Endothelial cell of umbilical vein (primary cell): ENCODE data around the gene FAM20A. TPM values are rescaled to one million over a fixed set of nuclear protein-coding genes. Genes with fewer than 3 reads are reported as not detected.

ENCODE experiments used
- BruUV-seq: library from RNA; stranded (reverse); fragments of 400-500 nt; replicated peaks from 2 replicates; lab custom pipeline; 2021; lab: Mats Ljungman, UMichigan
- CTCF ChIA-PET: fragments of 300-600, 350-600 bp; sonication (Branson Sonifier 250); formaldehyde crosslinking; loops from one replicate; lab custom pipeline; 2021; ENCODE audit warnings: antibody characterized with exemption, inconsistent platforms; lab: Charles Lee
- POLR2A ChIA-PET: fragments of 300-600, 350-600 bp; sonication (Branson Sonifier 250); formaldehyde crosslinking; loops from one replicate; lab custom pipeline; 2021; ENCODE audit warnings: antibody characterized with exemption, inconsistent platforms; lab: Charles Lee
- DNase-seq: peaks from one replicate; pipeline ENCODE4 v3.0.0-alpha.2; 2011; ENCODE audit warnings: low read depth, low spot score
- FAIRE-seq: peaks from 2 replicates; lab custom pipeline; 2011; peaks lifted over from hg19 to GRCh38; lab: Jason Lieb, UNC
- H2AFZ ChIP-seq: 2 replicates; pipeline ENCODE4 v1.6.0; 2012; ENCODE audit warnings: low read depth, low read length, control low read depth, inconsistent platforms
- H3K27ac ChIP-seq: 2 replicates; pipeline ENCODE4 v1.5.1; 2011; ENCODE audit warnings: low read depth, mild to moderate bottlenecking, control low read depth, low read length, moderate library complexity; ENCODE audit not compliant: insufficient read depth
- H3K27me3 ChIP-seq, 2 experiments: 2 replicates each; pipeline versions ENCODE4 v1.6.0 to v1.6.1; 2011; ENCODE audit warnings: low read length in 2 of 2, mixed read lengths in 1 of 2; ENCODE audit not compliant: control insufficient read depth in 2 of 2, insufficient read depth in 2 of 2
- H3K36me3 ChIP-seq, 2 experiments: 2 replicates in 1 of 2; 3 replicates in 1 of 2; pipeline ENCODE4 v1.5.1; 2011; ENCODE audit warnings: low read length in 2 of 2, mild to moderate bottlenecking in 1 of 2, moderate library complexity in 1 of 2; ENCODE audit not compliant: control insufficient read depth in 2 of 2, insufficient read depth in 2 of 2; ENCODE audit errors: extremely low read depth in 1 of 2
- H3K4me1 ChIP-seq: 3 replicates; pipeline ENCODE4 v1.5.1; 2011; ENCODE audit warnings: mild to moderate bottlenecking, low read length; ENCODE audit not compliant: control insufficient read depth, insufficient read depth; ENCODE audit errors: extremely low read depth
- H3K4me2 ChIP-seq: 2 replicates; pipeline ENCODE4 v1.6.1; 2011; ENCODE audit warnings: low read length, control low read depth, mixed read lengths; ENCODE audit not compliant: insufficient read depth
- H3K4me3 ChIP-seq, 3 experiments: fragments of 200-600 bp in 1 of 3; sonication (generic), shearing (Covaris generic) in 1 of 3; replicated peaks in 1 of 3; 2 replicates each; pipeline ENCODE4 v1.5.1; 2011 to 2016; ENCODE audit warnings: control low read depth in 3 of 3, low read length in 3 of 3, mild to moderate bottlenecking in 2 of 3, inconsistent platforms in 1 of 3, low read depth in 1 of 3, moderate library complexity in 1 of 3; ENCODE audit not compliant: insufficient read depth in 1 of 3
- H3K79me2 ChIP-seq: 2 replicates; pipeline ENCODE4 v1.6.0; 2012; ENCODE audit warnings: low read length, inconsistent platforms; ENCODE audit not compliant: control insufficient read depth, insufficient read depth
- H3K9ac ChIP-seq: replicated peaks from 2 replicates; pipeline ENCODE3; 2011; ENCODE audit warnings: low read length, control low read depth; ENCODE audit not compliant: insufficient read depth; ENCODE audit errors: extremely low read depth
- H3K9me1 ChIP-seq: replicated peaks from 3 replicates; pipeline ENCODE4 v1.6.0; 2011; ENCODE audit warnings: mild to moderate bottlenecking, low read length; ENCODE audit not compliant: control insufficient read depth, insufficient read depth; ENCODE audit errors: extremely low read depth
- H3K9me3 ChIP-seq: replicated peaks from 2 replicates; pipeline ENCODE4 v1.5.1; 2012; ENCODE audit warnings: low read length, inconsistent platforms; ENCODE audit not compliant: control insufficient read depth, insufficient read depth
- H4K20me1 ChIP-seq: replicated peaks from 2 replicates; pipeline ENCODE3; 2011; ENCODE audit warnings: mild to moderate bottlenecking, low read length; ENCODE audit not compliant: control insufficient read depth, insufficient read depth; ENCODE audit errors: extremely low read depth
- CTCF ChIP-seq, 2 donors: IDR thresholded peaks; 1 replicate in 1 of 2; 2 replicates in 1 of 2; pipeline ENCODE4 v1.5.1; 2011; ENCODE audit warnings: low read length in 2 of 2, mild to moderate bottlenecking in 2 of 2, moderate library complexity in 2 of 2, control low read depth in 1 of 2, inconsistent platforms in 1 of 2, low read depth in 1 of 2; ENCODE audit not compliant: insufficient read depth in 1 of 2; ENCODE audit errors: extremely low read depth in 1 of 2
- EZH2 ChIP-seq: IDR thresholded peaks from 2 replicates; pipeline ENCODE4 v1.6.1; 2012; ENCODE audit warnings: borderline replicate concordance, low read depth, mild to moderate bottlenecking, moderate library complexity, low read length, inconsistent platforms; ENCODE audit not compliant: severe bottlenecking
- FOS ChIP-seq: IDR thresholded peaks from 2 replicates; pipeline ENCODE4 v1.6.1; 2011; ENCODE audit warnings: mild to moderate bottlenecking, low read length, moderate library complexity, borderline replicate concordance; ENCODE audit not compliant: insufficient read depth
- GATA2 ChIP-seq: IDR thresholded peaks from 2 replicates; pipeline ENCODE4 v1.7.0; 2011; ENCODE audit warnings: low read depth, mild to moderate bottlenecking, moderate library complexity, mixed read lengths, low read length; ENCODE audit not compliant: insufficient read length, insufficient read depth
- JUN ChIP-seq: IDR thresholded peaks from 2 replicates; pipeline ENCODE4 v1.6.1; 2011; ENCODE audit warnings: borderline replicate concordance, low read depth; ENCODE audit not compliant: insufficient read length, insufficient read depth
- MAX ChIP-seq: IDR thresholded peaks from 2 replicates; pipeline ENCODE4 v1.6.1; 2011; ENCODE audit not compliant: insufficient read depth, insufficient read length
- MYC ChIP-seq: IDR thresholded peaks from one replicate; pipeline ENCODE4 v1.6.1; 2011; ENCODE audit warnings: mild to moderate bottlenecking, low read depth, low read length
- POLR2A ChIP-seq: IDR thresholded peaks from 2 replicates; pipeline ENCODE4 v1.6.1; 2012; ENCODE audit warnings: low read depth, mild to moderate bottlenecking, control low read depth, low read length
- POLR2AphosphoS5 ChIP-seq: IDR thresholded peaks from 2 replicates; pipeline ENCODE4 v1.6.1; 2012; ENCODE audit warnings: low read depth, mild to moderate bottlenecking, control low read depth, low read length, moderate library complexity; ENCODE audit not compliant: insufficient read depth
- dilution Hi-C: fragments of 300-500 bp; cut with MboI; formaldehyde crosslinking; loops from one replicate; pipeline ENCODE4 v1.15.0; 2019; ENCODE audit warnings: low sequenced_read_pairs; ENCODE audit not compliant: extremely low pct_ligation_motif_present
- intact Hi-C: fragments of 100-400 bp; cut with micrococcal nuclease; formaldehyde crosslinking; loops from one replicate; pipeline ENCODE4 v1.10.0; 2022
- polyA plus RNA-seq, 4 experiments: library from polyadenylated mRNA; depleted of rRNA in 3 of 4; stranded (reverse) in 3 of 4; unstranded in 1 of 4; fragments of >200 nt; gene quantifications; 2 replicates each; pipeline versions ENCODE4 v1.2.1 to v1.2.3, GENCODE V29; 2011 to 2012; ENCODE audit warnings: missing spikeins in 1 of 4
- total RNA-seq: library from RNA; stranded (reverse); gene quantifications from 2 replicates; pipeline ENCODE4 v1.2.3, GENCODE V29; 2021

The FAM20A gene
- total and polyA plus RNA-seq, 2 donors (not counting 3 experiments of a cell fraction or from before 2014, with no cell fraction given), result not detected

- Histone ChIP-seq H3K4me1 (peaks cover 4% of the 10 kb centered on the region), H3K4me3 (no peak overlapping the region), H3K4me2 (no peak overlapping the region), H3K79me2 (peaks cover under 1% of the 10 kb centered on the region), H3K9ac (no peak overlapping the region), H4K20me1 (no peaks in the 10 kb centered on the region), H3K9me1 (no peaks in the 10 kb centered on the region), H3K27me3 (no peaks in the 10 kb centered on the region), H3K9me3 (no peaks in the 10 kb centered on the region), H2AFZ (no peak overlapping the region), H3K27ac (no peak overlapping the region), H3K36me3 (no peaks in the 10 kb centered on the region)
- no peak for DNase-seq
- BruUV-seq, result no TSS peak
- ChIA-PET POLR2A (no interaction called here), CTCF (no interaction called here)
- TF ChIP-seq MYC, result no peak
- TF ChIP-seq GATA2, result no peak
- TF ChIP-seq FOS, result no peak
- no peak for TF ChIP-seq POLR2AphosphoS5
- no peak for TF ChIP-seq CTCF (IDR thresholded peaks at IDR 0.05; ENCODE audit: extremely low read depth in 1 of 2, insufficient read depth in 1 of 2, low read depth in 1 of 2, low read length in 2 of 2)
- no peak for TF ChIP-seq POLR2A
- TF ChIP-seq EZH2, result no peak
- no peak for TF ChIP-seq MAX
- TF ChIP-seq JUN, result no peak
- intact Hi-C loops, result no loop called here
- dilution Hi-C loops, result no loop called here
- no peak for FAIRE-seq
These were observed 93.6 kb downstream of the FAM20A start for GRCh38 chr17:68507576-68507975.
